B cell (primary cell): Measurements from ENCODE around the gene RPL6. TPM values are rescaled to one million over a fixed set of nuclear protein-coding genes. Genes with fewer than 3 reads are reported as not detected.

ENCODE experiments used
- ATAC-seq: fragments of 200-7000 bp; cut with Tn5 transposase; one replicate; pipeline ENCODE4 v1.10.0; 2021; ENCODE audit warnings: low read depth, mild to moderate bottlenecking, moderate number of reproducible peaks, moderate library complexity
- CTCF ChIA-PET: fragments of 350-600 bp; sonication (Branson Sonifier 250); formaldehyde crosslinking; loops from one replicate; lab custom pipeline; 2021; ENCODE audit warnings: antibody characterized with exemption, inconsistent platforms; lab: Charles Lee
- POLR2A ChIA-PET: fragments of 350-600 bp; sonication (Branson Sonifier 250); formaldehyde crosslinking; loops from one replicate; lab custom pipeline; 2021; ENCODE audit warnings: antibody characterized with exemption; lab: Charles Lee
- DNase-seq: peaks from one replicate; pipeline ENCODE4 v3.0.0; 2013
- H2AFZ ChIP-seq: 2 replicates; pipeline ENCODE4 v1.6.1; 2012; ENCODE audit warnings: mild to moderate bottlenecking, low read depth, low read length; ENCODE audit not compliant: insufficient read depth, poor library complexity, severe bottlenecking
- H3K27ac ChIP-seq, 2 donors: 1 replicate in 1 of 2; 2 replicates in 1 of 2; pipeline ENCODE4 v1.5.1; 2012 to 2013; ENCODE audit warnings: low read length in 2 of 2, mild to moderate bottlenecking in 2 of 2, moderate library complexity in 1 of 2
- H3K27me3 ChIP-seq, 4 experiments: fragments of 200-600 bp in 1 of 4; sonication (generic) in 1 of 4; replicated peaks in 1 of 4; 1 replicate in 2 of 4; 2 replicates in 2 of 4; pipeline versions ENCODE4 v1.6.1 to v1.7.0; 2013 to 2016; ENCODE audit warnings: low read length in 3 of 4, mild to moderate bottlenecking in 2 of 4, mixed read lengths in 1 of 4, moderate library complexity in 1 of 4; ENCODE audit not compliant: insufficient read depth in 4 of 4, control insufficient read depth in 3 of 4; ENCODE audit errors: control extremely low read depth in 1 of 4
- H3K36me3 ChIP-seq, 2 experiments: replicated peaks in 1 of 2; 1 replicate in 1 of 2; 2 replicates in 1 of 2; pipeline versions ENCODE4 v1.6.1 to v1.7.1; 2013; ENCODE audit warnings: low read length in 1 of 2; ENCODE audit not compliant: insufficient read depth in 2 of 2, control insufficient read depth in 1 of 2; ENCODE audit errors: control extremely low read depth in 1 of 2, extremely low read depth in 1 of 2
- H3K4me1 ChIP-seq, 2 donors: fragments of 200-600 bp in 1 of 2; sonication (generic) in 1 of 2; 1 replicate in 1 of 2; 2 replicates in 1 of 2; pipeline versions ENCODE4 v1.5.1 to v1.6.1; 2013 to 2017; ENCODE audit warnings: low read length in 2 of 2; ENCODE audit not compliant: control insufficient read depth in 2 of 2, insufficient read depth in 2 of 2
- H3K4me2 ChIP-seq: replicated peaks from 2 replicates; pipeline ENCODE3; 2012; ENCODE audit warnings: mild to moderate bottlenecking, low read depth, low read length; ENCODE audit not compliant: poor library complexity, severe bottlenecking
- H3K4me3 ChIP-seq, 5 experiments: fragments of 200-600 bp in 1 of 5; sonication (generic) in 1 of 5; 1 replicate in 3 of 5; 2 replicates in 2 of 5; pipeline versions ENCODE4 v1.5.1 to v1.7.0; 2011 to 2016; ENCODE audit warnings: low read length in 4 of 5, mild to moderate bottlenecking in 4 of 5, low read depth in 2 of 5, control low read depth in 1 of 5, moderate library complexity in 1 of 5; ENCODE audit not compliant: insufficient read depth in 1 of 5; ENCODE audit errors: control extremely low read depth in 1 of 5, extremely low read depth in 1 of 5
- H3K79me2 ChIP-seq: fragments of 200-600 bp; sonication (generic); one replicate; pipeline ENCODE4 v1.6.0; 2016; ENCODE audit warnings: low read length; ENCODE audit not compliant: control insufficient read depth, insufficient read depth
- H3K9ac ChIP-seq: fragments of 200-600 bp; sonication (generic); 2 replicates; pipeline ENCODE4 v1.6.1; 2017; ENCODE audit warnings: mild to moderate bottlenecking, low read length, moderate library complexity
- H3K9me3 ChIP-seq, 3 donors: one replicate each; pipeline versions ENCODE4 v1.6.1 to v1.7.1; 2013; ENCODE audit warnings: low read length in 2 of 3; ENCODE audit not compliant: control insufficient read depth in 2 of 3, insufficient read depth in 1 of 3; ENCODE audit errors: control extremely low read depth in 1 of 3
- H4K20me1 ChIP-seq: 2 replicates; pipeline ENCODE4 v1.6.0; 2012; ENCODE audit warnings: mild to moderate bottlenecking, low read length; ENCODE audit not compliant: insufficient read depth, control insufficient read depth, poor library complexity, severe bottlenecking
- H3K27ac Mint-ChIP-seq: one replicate; pipeline ENCODE4 v1.8.0; 2021; ENCODE audit warnings: mixed read lengths
- H3K27me3 Mint-ChIP-seq: one replicate; pipeline ENCODE4 v1.8.0; 2021; ENCODE audit warnings: mixed read lengths
- H3K4me1 Mint-ChIP-seq: one replicate; pipeline ENCODE4 v1.8.0; 2021; ENCODE audit warnings: mixed read lengths
- H3K4me3 Mint-ChIP-seq: one replicate; pipeline ENCODE4 v1.8.0; 2021; ENCODE audit warnings: mixed read lengths
- H3K9me3 Mint-ChIP-seq: one replicate; pipeline ENCODE4 v1.8.0; 2022; ENCODE audit warnings: mixed read lengths; ENCODE audit not compliant: insufficient read depth
- EZH2 ChIP-seq: IDR thresholded peaks from 2 replicates; pipeline ENCODE4 v1.6.1; 2012; ENCODE audit warnings: borderline replicate concordance, low read depth, mild to moderate bottlenecking, moderate library complexity, low read length; ENCODE audit not compliant: insufficient read depth, poor library complexity, severe bottlenecking
- WGBS: methylation state at CpG from one replicate; pipeline ENCODE4 v1.1.5; 2013; ENCODE audit warnings: missing lambda C conversion rate; ENCODE audit not compliant: insufficient coverage; 5-methylcytosine and 5-hydroxymethylcytosine counted together
- intact Hi-C: fragments of 100-400 bp; cut with micrococcal nuclease; formaldehyde crosslinking; loops from one replicate; pipeline ENCODE4 v1.10.0; 2022
- polyA plus RNA-seq: library from polyadenylated mRNA; depleted of rRNA; stranded (reverse); fragments of >200 nt; gene quantifications from 2 replicates; pipeline ENCODE4 v1.2.3, GENCODE V29; 2012
- total RNA-seq, 2 donors: library from RNA; stranded (reverse); fragments of 120-200 nt in 1 of 2; gene quantifications; 1 replicate in 1 of 2; 2 replicates in 1 of 2; pipeline versions ENCODE4 v1.2.3 to v1.2.4, GENCODE V29; 2013 to 2022
- TF ChIP-seq, protein P1 (sequence below): fragments of 200-600 bp; IDR thresholded peaks from one replicate; pipeline ENCODE4 v1.8.0; 2022; ENCODE audit warnings: antibody characterized with exemption, mild to moderate bottlenecking

Gene RPL6
- total and polyA plus RNA-seq, 2 donors (not counting 1 experiment from before 2014, with no cell fraction given): 1,336 to 1,621 TPM

DNA sequence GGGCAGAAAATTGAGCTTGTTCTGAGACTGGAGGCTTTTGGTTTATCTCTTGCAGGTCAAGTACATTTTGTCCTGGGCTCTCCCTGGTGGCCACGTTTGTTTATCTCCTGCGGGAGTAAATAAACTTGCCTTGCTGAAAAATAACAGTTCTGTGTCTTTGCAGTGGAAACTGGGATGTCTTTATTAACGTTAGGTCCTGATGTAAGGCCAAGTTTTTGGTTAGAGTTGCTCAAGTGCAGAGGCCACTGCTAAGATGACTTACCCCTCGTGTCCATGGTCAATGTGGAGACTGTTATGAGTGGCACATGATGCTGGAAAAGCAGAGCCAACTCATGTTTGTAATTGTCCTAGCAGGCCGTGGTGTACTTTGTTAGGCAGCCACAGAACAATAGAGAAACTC lies 13.1 kb upstream of the RPL6 start:
- H3K9ac ChIP-seq: no peak overlapping the region
- no peaks in the 10 kb centered on the region for H3K9me3 ChIP-seq
- peaks cover 39% of the 10 kb centered on the region for H4K20me1 ChIP-seq
- intact Hi-C loops: no loop called here
- H3K36me3 ChIP-seq: peaks cover 0 to 8% of the 10 kb centered on the region in 2 experiments
- DNase-seq (no peak), ATAC-seq (no peak)
- 90% methylated on average over 5 of the region's 5 CpGs for WGBS
- Mint-ChIP-seq H3K4me1 (peaks cover 37% of the 10 kb centered on the region), H3K27me3 (no peaks in the 10 kb centered on the region), H3K27ac (no peak overlapping the region), H3K4me3 (no peak overlapping the region), H3K9me3 (no peaks in the 10 kb centered on the region)
- ChIA-PET POLR2A (interaction anchor here (0.6 kb wide), 1 partner anchor 55 kb away, joined by 4 read pairs; no protein-coding TSS in a partner anchor), CTCF (no interaction called here)
- H2AFZ ChIP-seq: no peak overlapping the region
- peaks cover 13 to 18% of the 10 kb centered on the region in 2 donors for H3K4me1 ChIP-seq
- H3K79me2 ChIP-seq: peaks cover 95% of the 10 kb centered on the region
- H3K27me3 ChIP-seq: no peaks in the 10 kb centered on the region
- no peak overlapping the region for H3K4me3 ChIP-seq
- no peak overlapping the region for H3K4me2 ChIP-seq
- H3K27ac ChIP-seq: no peak overlapping the region
- TF ChIP-seq, protein P1, sequence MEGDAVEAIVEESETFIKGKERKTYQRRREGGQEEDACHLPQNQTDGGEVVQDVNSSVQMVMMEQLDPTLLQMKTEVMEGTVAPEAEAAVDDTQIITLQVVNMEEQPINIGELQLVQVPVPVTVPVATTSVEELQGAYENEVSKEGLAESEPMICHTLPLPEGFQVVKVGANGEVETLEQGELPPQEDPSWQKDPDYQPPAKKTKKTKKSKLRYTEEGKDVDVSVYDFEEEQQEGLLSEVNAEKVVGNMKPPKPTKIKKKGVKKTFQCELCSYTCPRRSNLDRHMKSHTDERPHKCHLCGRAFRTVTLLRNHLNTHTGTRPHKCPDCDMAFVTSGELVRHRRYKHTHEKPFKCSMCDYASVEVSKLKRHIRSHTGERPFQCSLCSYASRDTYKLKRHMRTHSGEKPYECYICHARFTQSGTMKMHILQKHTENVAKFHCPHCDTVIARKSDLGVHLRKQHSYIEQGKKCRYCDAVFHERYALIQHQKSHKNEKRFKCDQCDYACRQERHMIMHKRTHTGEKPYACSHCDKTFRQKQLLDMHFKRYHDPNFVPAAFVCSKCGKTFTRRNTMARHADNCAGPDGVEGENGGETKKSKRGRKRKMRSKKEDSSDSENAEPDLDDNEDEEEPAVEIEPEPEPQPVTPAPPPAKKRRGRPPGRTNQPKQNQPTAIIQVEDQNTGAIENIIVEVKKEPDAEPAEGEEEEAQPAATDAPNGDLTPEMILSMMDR: no peak
- no peak for TF ChIP-seq EZH2

DNA sequence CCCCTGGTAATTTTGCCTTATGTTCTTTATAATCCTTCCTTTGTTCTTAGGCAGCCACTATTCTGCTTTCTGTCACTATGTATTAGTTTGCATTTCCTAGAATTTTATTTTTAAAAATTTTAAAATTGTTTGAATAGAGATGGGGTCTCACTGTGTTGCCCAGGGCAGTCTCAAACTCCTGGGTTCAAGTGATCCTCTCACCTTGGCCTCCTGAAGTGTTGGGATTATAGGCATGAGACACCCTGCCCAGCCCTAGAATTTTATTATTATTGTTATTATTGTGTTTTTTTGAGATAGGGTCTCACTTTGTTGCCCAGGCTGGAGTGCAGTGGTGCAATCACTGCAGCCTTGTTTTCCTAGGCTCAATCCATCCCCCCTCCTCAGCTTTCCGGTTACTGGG lies 12.0 kb upstream of the RPL6 start:
- Mint-ChIP-seq H3K4me3 (no peak overlapping the region), H3K4me1 (peaks cover 37% of the 10 kb centered on the region), H3K27ac (no peak overlapping the region), H3K9me3 (no peaks in the 10 kb centered on the region), H3K27me3 (no peaks in the 10 kb centered on the region)
- Histone ChIP-seq H3K79me2 (peaks cover 86% of the 10 kb centered on the region), H2AFZ (no peak overlapping the region), H3K4me3 (no peak overlapping the region), H3K27ac (no peak overlapping the region), H3K27me3 (no peaks in the 10 kb centered on the region), H3K36me3 (peaks cover 0 to 8% of the 10 kb centered on the region in 2 experiments), H3K9ac (no peak overlapping the region), H3K9me3 (no peaks in the 10 kb centered on the region), H3K4me1 (peaks cover 13 to 18% of the 10 kb centered on the region in 2 donors), H4K20me1 (peaks cover 39% of the 10 kb centered on the region), H3K4me2 (no peak overlapping the region)
- POLR2A ChIA-PET: interaction anchor here (1.2 kb wide), 1 partner anchor 580 kb away, joined by 3 read pairs; the partner anchor contains the start of gene MAPKAPK5
- no CpG with 5 or more reads among the region's 1 CpG for WGBS
- intact Hi-C loops: no loop called here
- CTCF ChIA-PET: no interaction called here
- ATAC-seq (no peak), DNase-seq (no peak)
- no peak for TF ChIP-seq EZH2
- TF ChIP-seq, protein P1: no peak
